AG10803 (cell line): ENCODE results near the gene EPHB2.
A peak's percentile ranks its signal among the peaks of the same experiment; 100 is the strongest.

Source experiments
- DNase-seq: peaks from one replicate; pipeline ENCODE4 v3.0.0; 2010; ENCODE audit warnings: low read depth
- H3K4me3 ChIP-seq: 2 replicates; pipeline ENCODE4 v1.5.1; 2011; ENCODE audit warnings: mild to moderate bottlenecking, low read length, control low read depth
- TF ChIP-seq, protein P1 (sequence below): conservative IDR thresholded peaks from 2 replicates; pipeline ENCODE4 v1.5.1; 2011; ENCODE audit warnings: mild to moderate bottlenecking, low read length, control low read depth, inconsistent platforms

Gene EPHB2

DNA sequence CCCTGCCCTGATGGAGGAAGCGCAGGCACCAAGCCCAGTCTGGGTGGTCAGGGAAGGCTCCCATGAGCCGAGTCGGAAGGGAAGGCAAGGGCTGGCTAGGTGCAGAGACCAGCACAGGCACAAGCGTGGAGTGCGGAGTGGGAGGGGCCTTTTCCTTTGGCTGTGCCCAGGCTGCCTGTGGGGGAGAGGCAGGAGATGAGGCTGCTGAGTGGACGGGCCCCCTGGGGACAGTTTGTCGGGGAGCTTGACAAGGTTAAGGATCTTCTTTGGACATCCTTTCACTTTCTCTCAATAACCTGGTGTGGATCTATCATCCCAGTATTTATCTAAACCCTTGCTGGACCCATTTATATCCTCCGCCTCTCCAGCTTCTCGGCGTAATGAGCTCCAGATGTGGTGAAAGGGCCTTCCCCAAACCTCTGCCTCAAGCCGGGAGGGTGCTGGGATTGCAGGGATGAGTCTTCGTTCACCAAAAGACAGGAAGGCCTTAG lies 42.9 kb downstream of the EPHB2 start:
- TF ChIP-seq, protein P1, sequence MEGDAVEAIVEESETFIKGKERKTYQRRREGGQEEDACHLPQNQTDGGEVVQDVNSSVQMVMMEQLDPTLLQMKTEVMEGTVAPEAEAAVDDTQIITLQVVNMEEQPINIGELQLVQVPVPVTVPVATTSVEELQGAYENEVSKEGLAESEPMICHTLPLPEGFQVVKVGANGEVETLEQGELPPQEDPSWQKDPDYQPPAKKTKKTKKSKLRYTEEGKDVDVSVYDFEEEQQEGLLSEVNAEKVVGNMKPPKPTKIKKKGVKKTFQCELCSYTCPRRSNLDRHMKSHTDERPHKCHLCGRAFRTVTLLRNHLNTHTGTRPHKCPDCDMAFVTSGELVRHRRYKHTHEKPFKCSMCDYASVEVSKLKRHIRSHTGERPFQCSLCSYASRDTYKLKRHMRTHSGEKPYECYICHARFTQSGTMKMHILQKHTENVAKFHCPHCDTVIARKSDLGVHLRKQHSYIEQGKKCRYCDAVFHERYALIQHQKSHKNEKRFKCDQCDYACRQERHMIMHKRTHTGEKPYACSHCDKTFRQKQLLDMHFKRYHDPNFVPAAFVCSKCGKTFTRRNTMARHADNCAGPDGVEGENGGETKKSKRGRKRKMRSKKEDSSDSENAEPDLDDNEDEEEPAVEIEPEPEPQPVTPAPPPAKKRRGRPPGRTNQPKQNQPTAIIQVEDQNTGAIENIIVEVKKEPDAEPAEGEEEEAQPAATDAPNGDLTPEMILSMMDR: no peak
- DNase-seq: peak; percentile 91

DNA sequence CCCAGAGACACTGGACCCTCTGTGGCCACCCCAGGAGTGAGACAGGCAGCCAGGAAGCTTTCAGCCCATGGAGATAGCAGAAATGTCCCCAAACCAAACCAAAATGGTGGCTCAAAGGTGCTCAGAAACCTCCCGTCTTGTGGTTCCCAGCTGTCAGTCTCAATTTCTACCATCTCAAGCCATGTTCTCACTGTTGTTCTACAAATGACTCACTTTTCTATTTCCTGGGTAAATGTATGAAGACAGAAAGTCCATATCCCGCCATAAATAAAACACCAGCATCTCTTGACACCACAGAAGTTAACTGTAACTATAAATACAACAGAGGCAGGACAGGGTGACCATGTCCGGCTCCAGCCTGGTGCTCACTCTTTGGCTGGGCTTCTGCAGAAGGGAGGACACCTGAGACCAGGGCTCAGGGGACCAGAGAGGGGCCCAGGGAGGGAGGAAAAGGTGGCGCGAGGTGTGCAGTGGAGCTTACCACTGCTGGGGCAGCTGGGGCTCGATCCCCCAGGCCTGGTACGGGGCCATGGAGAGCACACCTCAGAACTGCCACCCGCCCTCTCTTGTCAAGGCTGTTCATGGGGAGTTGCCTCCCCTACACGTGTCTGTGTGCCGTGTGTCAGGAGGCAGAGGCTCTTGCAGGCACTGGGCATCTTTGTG lies 43.6 kb downstream of the EPHB2 start:
- no peak overlapping the region for H3K4me3 ChIP-seq
- no peak for DNase-seq
- TF ChIP-seq, protein P1: no peak

More for the DNA sequence above, 42.9 kb downstream of the EPHB2 start:
- 0 out of 2 replicates have a peak overlapping the region, but pooled peaks have one; percentile 24 for H3K4me3 ChIP-seq

DNA sequence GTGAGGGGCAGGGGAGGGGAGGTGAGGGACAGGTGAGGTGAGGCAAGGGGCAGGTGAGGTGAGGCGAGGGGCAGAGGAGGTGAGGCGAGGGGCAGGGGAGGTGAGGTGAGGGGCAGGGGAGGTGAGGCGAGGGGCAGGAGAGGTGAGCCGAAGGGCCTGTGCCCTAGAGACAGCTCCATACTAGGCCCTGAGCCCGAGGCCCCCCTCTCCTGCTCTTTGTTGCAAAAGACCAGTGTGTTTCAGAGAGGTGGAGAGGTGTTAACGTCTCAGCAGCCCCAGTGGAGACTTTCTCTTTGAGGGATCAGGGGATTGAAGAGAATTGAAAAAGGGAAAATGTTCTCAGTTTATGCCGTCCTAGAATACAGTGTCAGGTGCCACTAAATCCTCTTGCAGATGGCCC lies 44.2 kb downstream of the EPHB2 start:
- TF ChIP-seq, protein P1: no peak
- no peak overlapping the region for H3K4me3 ChIP-seq
- no peak for DNase-seq

DNA sequence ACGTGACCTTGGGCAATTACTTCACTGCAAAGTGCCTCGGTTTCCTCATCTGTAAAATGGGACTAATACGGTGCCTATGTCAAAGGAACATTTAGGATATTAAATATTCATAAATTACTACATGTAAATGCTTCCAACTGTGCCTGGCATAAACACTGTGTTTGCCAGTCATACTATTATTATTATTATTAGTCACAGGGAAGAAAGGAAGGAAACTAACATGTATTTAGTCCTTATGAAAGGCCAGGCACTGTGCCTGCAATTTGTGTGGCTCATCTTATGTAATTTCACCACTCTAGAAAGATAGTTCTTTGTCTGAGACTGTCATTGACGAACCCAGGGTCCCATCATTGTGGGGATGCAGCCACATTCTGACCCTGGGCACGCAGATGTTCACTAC lies 45.0 kb downstream of the EPHB2 start:
- TF ChIP-seq, protein P1: no peak
- no peak for DNase-seq
- no peak overlapping the region for H3K4me3 ChIP-seq

DNA sequence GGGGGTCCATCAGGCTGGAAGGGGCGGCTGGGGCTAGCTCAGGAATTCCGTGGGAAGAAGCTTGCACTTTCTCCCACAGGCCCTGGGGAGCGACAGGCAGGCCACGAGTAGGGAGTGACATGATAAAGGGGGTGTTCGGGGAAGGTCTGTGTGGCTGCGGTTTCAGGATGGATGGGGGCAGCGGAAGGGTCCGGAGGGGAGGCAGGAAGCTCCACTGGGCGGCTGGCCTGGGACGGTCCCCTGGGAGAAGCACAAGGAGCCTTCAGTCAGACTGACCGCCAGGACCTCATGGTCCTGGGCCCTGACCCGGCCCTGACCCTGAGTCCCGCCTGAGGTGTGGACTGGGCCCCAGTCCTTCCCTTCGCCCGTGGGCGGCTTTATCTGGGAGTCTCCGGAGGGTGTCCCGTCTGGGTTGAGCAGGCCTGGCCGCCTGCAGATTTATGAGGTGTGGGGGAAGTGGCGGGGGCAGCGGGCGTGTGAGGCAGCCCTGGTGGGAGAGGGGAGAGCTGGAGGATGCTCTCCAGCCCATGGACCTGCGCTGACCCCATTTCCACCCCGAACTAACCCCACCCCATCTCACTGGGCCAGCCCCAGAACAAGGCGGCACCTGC lies 45.6 kb downstream of the EPHB2 start:
- TF ChIP-seq, protein P1: no peak

DNA sequence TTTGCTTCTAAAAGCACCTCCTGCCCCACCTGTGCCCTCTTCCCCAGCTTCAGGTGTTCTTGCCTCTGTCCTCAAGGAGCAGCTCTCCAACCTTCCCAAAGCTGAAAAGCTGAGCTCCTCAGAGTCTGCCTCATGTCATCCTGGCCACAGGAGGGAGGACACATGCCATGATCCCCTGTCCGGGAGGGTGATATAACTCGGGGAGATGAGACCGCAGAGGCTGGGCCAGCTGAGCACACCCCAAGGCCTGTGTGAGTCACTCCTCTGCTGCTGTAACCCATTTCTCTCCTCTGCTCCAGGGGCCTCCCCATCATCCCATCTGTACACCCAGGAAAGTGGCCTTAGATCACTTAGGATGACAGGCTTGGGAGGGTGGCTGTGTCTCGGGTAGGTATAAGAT lies 49.8 kb downstream of the EPHB2 start:
- peak; percentile 57 for DNase-seq
- no peak overlapping the region for H3K4me3 ChIP-seq
- TF ChIP-seq, protein P1: no peak; the same call in 1 of the 2 replicates

More for the DNA sequence above, 45.6 kb downstream of the EPHB2 start:
- DNase-seq: no peak
- no peak overlapping the region for H3K4me3 ChIP-seq

DNA sequence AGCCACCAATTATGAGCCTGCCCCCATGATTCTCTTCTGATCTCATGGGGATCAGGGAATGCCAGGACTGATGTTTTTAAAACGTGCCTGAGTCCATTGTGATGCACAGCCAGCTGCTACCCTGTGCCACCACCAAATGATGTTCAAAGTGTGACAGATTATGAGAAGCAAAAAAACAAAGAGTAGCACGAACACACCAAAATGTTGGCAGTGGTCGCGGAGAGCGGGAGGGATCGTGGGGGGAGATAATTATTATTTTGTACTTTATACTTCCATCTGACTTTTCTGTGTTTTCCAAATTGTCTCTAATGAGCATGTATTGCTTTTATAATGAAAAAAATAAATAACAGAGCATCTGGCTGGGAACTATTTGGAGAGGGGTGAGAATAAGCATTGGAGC lies 50.5 kb downstream of the EPHB2 start:
- DNase-seq: no peak
- TF ChIP-seq, protein P1: no peak
- H3K4me3 ChIP-seq: no peak overlapping the region
